Endothelial cell of umbilical vein (primary cell): ENCODE data around the gene RPS6KL1. TPM values are rescaled to one million over a fixed set of nuclear protein-coding genes. Genes with fewer than 3 reads are reported as not detected.

ENCODE experiments used
- BruUV-seq: library from RNA; stranded (reverse); fragments of 400-500 nt; replicated peaks from 2 replicates; lab custom pipeline; 2021; lab: Mats Ljungman, UMichigan
- CTCF ChIA-PET: fragments of 300-600, 350-600 bp; sonication (Branson Sonifier 250); formaldehyde crosslinking; loops from one replicate; lab custom pipeline; 2021; ENCODE audit warnings: antibody characterized with exemption, inconsistent platforms; lab: Charles Lee
- POLR2A ChIA-PET: fragments of 300-600, 350-600 bp; sonication (Branson Sonifier 250); formaldehyde crosslinking; loops from one replicate; lab custom pipeline; 2021; ENCODE audit warnings: antibody characterized with exemption, inconsistent platforms; lab: Charles Lee
- DNase-seq: peaks from one replicate; pipeline ENCODE4 v3.0.0-alpha.2; 2011; ENCODE audit warnings: low read depth, low spot score
- FAIRE-seq: peaks from 2 replicates; lab custom pipeline; 2011; peaks lifted over from hg19 to GRCh38; lab: Jason Lieb, UNC
- H2AFZ ChIP-seq: 2 replicates; pipeline ENCODE4 v1.6.0; 2012; ENCODE audit warnings: low read depth, low read length, control low read depth, inconsistent platforms
- H3K27ac ChIP-seq: 2 replicates; pipeline ENCODE4 v1.5.1; 2011; ENCODE audit warnings: low read depth, mild to moderate bottlenecking, control low read depth, low read length, moderate library complexity; ENCODE audit not compliant: insufficient read depth
- H3K27me3 ChIP-seq, 2 experiments: 2 replicates each; pipeline versions ENCODE4 v1.6.0 to v1.6.1; 2011; ENCODE audit warnings: low read length in 2 of 2, mixed read lengths in 1 of 2; ENCODE audit not compliant: control insufficient read depth in 2 of 2, insufficient read depth in 2 of 2
- H3K36me3 ChIP-seq, 2 experiments: 2 replicates in 1 of 2; 3 replicates in 1 of 2; pipeline ENCODE4 v1.5.1; 2011; ENCODE audit warnings: low read length in 2 of 2, mild to moderate bottlenecking in 1 of 2, moderate library complexity in 1 of 2; ENCODE audit not compliant: control insufficient read depth in 2 of 2, insufficient read depth in 2 of 2; ENCODE audit errors: extremely low read depth in 1 of 2
- H3K4me1 ChIP-seq: 3 replicates; pipeline ENCODE4 v1.5.1; 2011; ENCODE audit warnings: mild to moderate bottlenecking, low read length; ENCODE audit not compliant: control insufficient read depth, insufficient read depth; ENCODE audit errors: extremely low read depth
- H3K4me2 ChIP-seq: 2 replicates; pipeline ENCODE4 v1.6.1; 2011; ENCODE audit warnings: low read length, control low read depth, mixed read lengths; ENCODE audit not compliant: insufficient read depth
- H3K4me3 ChIP-seq, 3 experiments: fragments of 200-600 bp in 1 of 3; sonication (generic), shearing (Covaris generic) in 1 of 3; replicated peaks in 1 of 3; 2 replicates each; pipeline ENCODE4 v1.5.1; 2011 to 2016; ENCODE audit warnings: control low read depth in 3 of 3, low read length in 3 of 3, mild to moderate bottlenecking in 2 of 3, inconsistent platforms in 1 of 3, low read depth in 1 of 3, moderate library complexity in 1 of 3; ENCODE audit not compliant: insufficient read depth in 1 of 3
- H3K79me2 ChIP-seq: 2 replicates; pipeline ENCODE4 v1.6.0; 2012; ENCODE audit warnings: low read length, inconsistent platforms; ENCODE audit not compliant: control insufficient read depth, insufficient read depth
- H3K9ac ChIP-seq: replicated peaks from 2 replicates; pipeline ENCODE3; 2011; ENCODE audit warnings: low read length, control low read depth; ENCODE audit not compliant: insufficient read depth; ENCODE audit errors: extremely low read depth
- H3K9me1 ChIP-seq: replicated peaks from 3 replicates; pipeline ENCODE4 v1.6.0; 2011; ENCODE audit warnings: mild to moderate bottlenecking, low read length; ENCODE audit not compliant: control insufficient read depth, insufficient read depth; ENCODE audit errors: extremely low read depth
- H3K9me3 ChIP-seq: replicated peaks from 2 replicates; pipeline ENCODE4 v1.5.1; 2012; ENCODE audit warnings: low read length, inconsistent platforms; ENCODE audit not compliant: control insufficient read depth, insufficient read depth
- H4K20me1 ChIP-seq: replicated peaks from 2 replicates; pipeline ENCODE3; 2011; ENCODE audit warnings: mild to moderate bottlenecking, low read length; ENCODE audit not compliant: control insufficient read depth, insufficient read depth; ENCODE audit errors: extremely low read depth
- CTCF ChIP-seq, 2 donors: IDR thresholded peaks; 1 replicate in 1 of 2; 2 replicates in 1 of 2; pipeline ENCODE4 v1.5.1; 2011; ENCODE audit warnings: low read length in 2 of 2, mild to moderate bottlenecking in 2 of 2, moderate library complexity in 2 of 2, control low read depth in 1 of 2, inconsistent platforms in 1 of 2, low read depth in 1 of 2; ENCODE audit not compliant: insufficient read depth in 1 of 2; ENCODE audit errors: extremely low read depth in 1 of 2
- EZH2 ChIP-seq: IDR thresholded peaks from 2 replicates; pipeline ENCODE4 v1.6.1; 2012; ENCODE audit warnings: borderline replicate concordance, low read depth, mild to moderate bottlenecking, moderate library complexity, low read length, inconsistent platforms; ENCODE audit not compliant: severe bottlenecking
- FOS ChIP-seq: IDR thresholded peaks from 2 replicates; pipeline ENCODE4 v1.6.1; 2011; ENCODE audit warnings: mild to moderate bottlenecking, low read length, moderate library complexity, borderline replicate concordance; ENCODE audit not compliant: insufficient read depth
- GATA2 ChIP-seq: IDR thresholded peaks from 2 replicates; pipeline ENCODE4 v1.7.0; 2011; ENCODE audit warnings: low read depth, mild to moderate bottlenecking, moderate library complexity, mixed read lengths, low read length; ENCODE audit not compliant: insufficient read length, insufficient read depth
- JUN ChIP-seq: IDR thresholded peaks from 2 replicates; pipeline ENCODE4 v1.6.1; 2011; ENCODE audit warnings: borderline replicate concordance, low read depth; ENCODE audit not compliant: insufficient read length, insufficient read depth
- MAX ChIP-seq: IDR thresholded peaks from 2 replicates; pipeline ENCODE4 v1.6.1; 2011; ENCODE audit not compliant: insufficient read depth, insufficient read length
- MYC ChIP-seq: IDR thresholded peaks from one replicate; pipeline ENCODE4 v1.6.1; 2011; ENCODE audit warnings: mild to moderate bottlenecking, low read depth, low read length
- POLR2A ChIP-seq: IDR thresholded peaks from 2 replicates; pipeline ENCODE4 v1.6.1; 2012; ENCODE audit warnings: low read depth, mild to moderate bottlenecking, control low read depth, low read length
- POLR2AphosphoS5 ChIP-seq: IDR thresholded peaks from 2 replicates; pipeline ENCODE4 v1.6.1; 2012; ENCODE audit warnings: low read depth, mild to moderate bottlenecking, control low read depth, low read length, moderate library complexity; ENCODE audit not compliant: insufficient read depth
- dilution Hi-C: fragments of 300-500 bp; cut with MboI; formaldehyde crosslinking; loops from one replicate; pipeline ENCODE4 v1.15.0; 2019; ENCODE audit warnings: low sequenced_read_pairs; ENCODE audit not compliant: extremely low pct_ligation_motif_present
- intact Hi-C: fragments of 100-400 bp; cut with micrococcal nuclease; formaldehyde crosslinking; loops from one replicate; pipeline ENCODE4 v1.10.0; 2022
- polyA plus RNA-seq, 4 experiments: library from polyadenylated mRNA; depleted of rRNA in 3 of 4; stranded (reverse) in 3 of 4; unstranded in 1 of 4; fragments of >200 nt; gene quantifications; 2 replicates each; pipeline versions ENCODE4 v1.2.1 to v1.2.3, GENCODE V29; 2011 to 2012; ENCODE audit warnings: missing spikeins in 1 of 4
- total RNA-seq: library from RNA; stranded (reverse); gene quantifications from 2 replicates; pipeline ENCODE4 v1.2.3, GENCODE V29; 2021

Gene RPS6KL1
- total and polyA plus RNA-seq, 2 donors (not counting 3 experiments of a cell fraction or from before 2014, with no cell fraction given) = 10.2 to 23.8 TPM

GRCh38 chr14:74962493-74962892, 39.4 kb upstream of the RPS6KL1 start:
- dilution Hi-C loops = no loop called here
- H3K4me2 ChIP-seq = no peak overlapping the region
- ChIA-PET CTCF (interaction anchor here (1.0 to 1.4 kb wide), 2 partner anchors 19 to 60 kb away, joined by 3 read pairs; no protein-coding TSS in a partner anchor), POLR2A (no interaction called here)
- no peaks in the 10 kb centered on the region for H3K27me3 ChIP-seq
- H3K9me3 ChIP-seq = no peaks in the 10 kb centered on the region
- no peaks in the 10 kb centered on the region for H3K36me3 ChIP-seq
- no peaks in the 10 kb centered on the region for H3K9me1 ChIP-seq
- no peak overlapping the region for H3K27ac ChIP-seq
- DNase-seq (no peak), FAIRE-seq (no peak)
- H3K9ac ChIP-seq = no peak overlapping the region
- H3K4me1 ChIP-seq = peaks cover 29% of the 10 kb centered on the region
- no peak overlapping the region for H3K4me3 ChIP-seq
- no TSS peak for BruUV-seq
- H2AFZ ChIP-seq = no peak overlapping the region
- H4K20me1 ChIP-seq = no peaks in the 10 kb centered on the region
- intact Hi-C loops = no loop called here
- TF ChIP-seq CTCF (IDR thresholded peaks at IDR 0.05; ENCODE audit: extremely low read depth in 1 of 2, insufficient read depth in 1 of 2, low read depth in 1 of 2, low read length in 2 of 2) (no peak), MYC (no peak), JUN (no peak), FOS (no peak), POLR2A (no peak), POLR2AphosphoS5 (no peak), EZH2 (no peak), GATA2 (no peak), MAX (no peak)
- H3K79me2 ChIP-seq = no peaks in the 10 kb centered on the region
